Measurements from ENCODE around the gene SORL1. TPM values are rescaled to one million over a fixed set of nuclear protein-coding genes. Genes with fewer than 3 reads are reported as not detected.

The SORL1 gene
- total and polyA plus RNA-seq, 2 of the 13 experiments (the other 11 are each of a cell fraction or from before 2014, with no cell fraction given) = 21.3 to 148 TPM

DNA sequence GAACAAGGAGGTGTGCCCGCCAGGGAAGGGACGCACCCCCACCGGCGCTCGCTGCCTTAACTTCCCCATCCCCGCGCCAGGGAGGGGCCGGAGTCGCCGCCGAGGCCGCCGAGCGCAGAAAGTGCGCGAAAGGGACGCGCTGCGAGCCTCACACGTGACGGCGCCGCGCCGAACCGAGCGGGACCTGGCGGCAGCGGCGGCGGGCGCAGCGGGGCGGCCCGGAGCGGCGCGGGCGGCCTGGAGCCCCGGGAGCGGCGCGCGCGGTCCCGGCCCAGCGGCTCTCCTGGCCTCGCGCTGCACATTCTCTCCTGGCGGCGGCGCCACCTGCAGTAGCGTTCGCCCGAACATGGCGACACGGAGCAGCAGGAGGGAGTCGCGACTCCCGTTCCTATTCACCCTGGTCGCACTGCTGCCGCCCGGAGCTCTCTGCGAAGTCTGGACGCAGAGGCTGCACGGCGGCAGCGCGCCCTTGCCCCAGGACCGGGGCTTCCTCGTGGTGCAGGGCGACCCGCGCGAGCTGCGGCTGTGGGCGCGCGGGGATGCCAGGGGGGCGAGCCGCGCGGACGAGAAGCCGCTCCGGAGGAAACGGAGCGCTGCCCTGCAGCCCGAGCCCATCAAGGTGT, at the start of gene SORL1 (continued):
- TF ChIP-seq MNT (IDR thresholded peaks at IDR 0.05) (no peak), SRSF4 (IDR thresholded peaks at IDR 0.05; ENCODE audit: low read depth, low read length, poor library complexity, severe bottlenecking) (no peak), ZNF263 (CRISPR knock-in tag; IDR thresholded peaks at IDR 0.05) (peak; percentile 24; the same call in 1 of the 2 replicates), HNF4A (CRISPR knock-in tag; IDR thresholded peaks at IDR 0.05) (no peak), TBX3 (IDR thresholded peaks at IDR 0.05; ENCODE audit: borderline replicate concordance) (no peak), KMT2A (CRISPR knock-in tag; IDR thresholded peaks at IDR 0.05) (peak; percentile 77; the same call in 1 of the 2 replicates), ZNF790 (CRISPR knock-in tag; IDR thresholded peaks at IDR 0.05; ENCODE audit: borderline replicate concordance) (no peak; the same call in 1 of the 2 replicates), ZBTB7A (CRISPR knock-in tag; IDR thresholded peaks at IDR 0.05) (no peak; the same call in 1 of the 2 replicates), NFIB (CRISPR knock-in tag; IDR thresholded peaks at IDR 0.05; ENCODE audit: borderline replicate concordance) (no peak), FOXK1 (CRISPR knock-in tag; IDR thresholded peaks at IDR 0.05; ENCODE audit: borderline replicate concordance, low read depth) (no peak), TAF15 (IDR thresholded peaks at IDR 0.05; ENCODE audit: low read depth, low read length, poor library complexity, severe bottlenecking) (no peak), SP5 (CRISPR knock-in tag; IDR thresholded peaks at IDR 0.05; ENCODE audit: borderline replicate concordance, low read depth) (no peak), ZNF232 (CRISPR knock-in tag; IDR thresholded peaks at IDR 0.05; ENCODE audit: borderline replicate concordance) (no peak; the same call in 1 of the 2 replicates), CEBPB (IDR thresholded peaks at IDR 0.05; ENCODE audit: borderline replicate concordance, low read depth, low read length) (no peak)
- TF ChIP-seq, protein P1, sequence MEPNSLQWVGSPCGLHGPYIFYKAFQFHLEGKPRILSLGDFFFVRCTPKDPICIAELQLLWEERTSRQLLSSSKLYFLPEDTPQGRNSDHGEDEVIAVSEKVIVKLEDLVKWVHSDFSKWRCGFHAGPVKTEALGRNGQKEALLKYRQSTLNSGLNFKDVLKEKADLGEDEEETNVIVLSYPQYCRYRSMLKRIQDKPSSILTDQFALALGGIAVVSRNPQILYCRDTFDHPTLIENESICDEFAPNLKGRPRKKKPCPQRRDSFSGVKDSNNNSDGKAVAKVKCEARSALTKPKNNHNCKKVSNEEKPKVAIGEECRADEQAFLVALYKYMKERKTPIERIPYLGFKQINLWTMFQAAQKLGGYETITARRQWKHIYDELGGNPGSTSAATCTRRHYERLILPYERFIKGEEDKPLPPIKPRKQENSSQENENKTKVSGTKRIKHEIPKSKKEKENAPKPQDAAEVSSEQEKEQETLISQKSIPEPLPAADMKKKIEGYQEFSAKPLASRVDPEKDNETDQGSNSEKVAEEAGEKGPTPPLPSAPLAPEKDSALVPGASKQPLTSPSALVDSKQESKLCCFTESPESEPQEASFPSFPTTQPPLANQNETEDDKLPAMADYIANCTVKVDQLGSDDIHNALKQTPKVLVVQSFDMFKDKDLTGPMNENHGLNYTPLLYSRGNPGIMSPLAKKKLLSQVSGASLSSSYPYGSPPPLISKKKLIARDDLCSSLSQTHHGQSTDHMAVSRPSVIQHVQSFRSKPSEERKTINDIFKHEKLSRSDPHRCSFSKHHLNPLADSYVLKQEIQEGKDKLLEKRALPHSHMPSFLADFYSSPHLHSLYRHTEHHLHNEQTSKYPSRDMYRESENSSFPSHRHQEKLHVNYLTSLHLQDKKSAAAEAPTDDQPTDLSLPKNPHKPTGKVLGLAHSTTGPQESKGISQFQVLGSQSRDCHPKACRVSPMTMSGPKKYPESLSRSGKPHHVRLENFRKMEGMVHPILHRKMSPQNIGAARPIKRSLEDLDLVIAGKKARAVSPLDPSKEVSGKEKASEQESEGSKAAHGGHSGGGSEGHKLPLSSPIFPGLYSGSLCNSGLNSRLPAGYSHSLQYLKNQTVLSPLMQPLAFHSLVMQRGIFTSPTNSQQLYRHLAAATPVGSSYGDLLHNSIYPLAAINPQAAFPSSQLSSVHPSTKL (CRISPR knock-in tag; IDR thresholded peaks at IDR 0.05) = no peak; the same call in 1 of the 2 replicates
- TF ChIP-seq, protein P2, sequence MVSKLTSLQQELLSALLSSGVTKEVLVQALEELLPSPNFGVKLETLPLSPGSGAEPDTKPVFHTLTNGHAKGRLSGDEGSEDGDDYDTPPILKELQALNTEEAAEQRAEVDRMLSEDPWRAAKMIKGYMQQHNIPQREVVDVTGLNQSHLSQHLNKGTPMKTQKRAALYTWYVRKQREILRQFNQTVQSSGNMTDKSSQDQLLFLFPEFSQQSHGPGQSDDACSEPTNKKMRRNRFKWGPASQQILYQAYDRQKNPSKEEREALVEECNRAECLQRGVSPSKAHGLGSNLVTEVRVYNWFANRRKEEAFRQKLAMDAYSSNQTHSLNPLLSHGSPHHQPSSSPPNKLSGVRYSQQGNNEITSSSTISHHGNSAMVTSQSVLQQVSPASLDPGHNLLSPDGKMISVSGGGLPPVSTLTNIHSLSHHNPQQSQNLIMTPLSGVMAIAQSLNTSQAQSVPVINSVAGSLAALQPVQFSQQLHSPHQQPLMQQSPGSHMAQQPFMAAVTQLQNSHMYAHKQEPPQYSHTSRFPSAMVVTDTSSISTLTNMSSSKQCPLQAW (CRISPR knock-in tag; IDR thresholded peaks at IDR 0.05) = no peak
- TF ChIP-seq, protein P3, sequence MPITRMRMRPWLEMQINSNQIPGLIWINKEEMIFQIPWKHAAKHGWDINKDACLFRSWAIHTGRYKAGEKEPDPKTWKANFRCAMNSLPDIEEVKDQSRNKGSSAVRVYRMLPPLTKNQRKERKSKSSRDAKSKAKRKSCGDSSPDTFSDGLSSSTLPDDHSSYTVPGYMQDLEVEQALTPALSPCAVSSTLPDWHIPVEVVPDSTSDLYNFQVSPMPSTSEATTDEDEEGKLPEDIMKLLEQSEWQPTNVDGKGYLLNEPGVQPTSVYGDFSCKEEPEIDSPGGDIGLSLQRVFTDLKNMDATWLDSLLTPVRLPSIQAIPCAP (CRISPR knock-in tag; IDR thresholded peaks at IDR 0.05; ENCODE audit: low read depth) = no peak
- TF ChIP-seq, protein P4, sequence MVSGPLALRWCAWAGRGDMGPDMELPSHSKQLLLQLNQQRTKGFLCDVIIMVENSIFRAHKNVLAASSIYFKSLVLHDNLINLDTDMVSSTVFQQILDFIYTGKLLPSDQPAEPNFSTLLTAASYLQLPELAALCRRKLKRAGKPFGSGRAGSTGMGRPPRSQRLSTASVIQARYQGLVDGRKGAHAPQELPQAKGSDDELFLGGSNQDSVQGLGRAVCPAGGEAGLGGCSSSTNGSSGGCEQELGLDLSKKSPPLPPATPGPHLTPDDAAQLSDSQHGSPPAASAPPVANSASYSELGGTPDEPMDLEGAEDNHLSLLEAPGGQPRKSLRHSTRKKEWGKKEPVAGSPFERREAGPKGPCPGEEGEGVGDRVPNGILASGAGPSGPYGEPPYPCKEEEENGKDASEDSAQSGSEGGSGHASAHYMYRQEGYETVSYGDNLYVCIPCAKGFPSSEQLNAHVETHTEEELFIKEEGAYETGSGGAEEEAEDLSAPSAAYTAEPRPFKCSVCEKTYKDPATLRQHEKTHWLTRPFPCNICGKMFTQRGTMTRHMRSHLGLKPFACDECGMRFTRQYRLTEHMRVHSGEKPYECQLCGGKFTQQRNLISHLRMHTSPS (CRISPR knock-in tag; IDR thresholded peaks at IDR 0.05; ENCODE audit: low read depth) = no peak

Measured in HepG2 (cell line).